ENCODE data around the gene ATF5.

ATF5 gene

DNA sequence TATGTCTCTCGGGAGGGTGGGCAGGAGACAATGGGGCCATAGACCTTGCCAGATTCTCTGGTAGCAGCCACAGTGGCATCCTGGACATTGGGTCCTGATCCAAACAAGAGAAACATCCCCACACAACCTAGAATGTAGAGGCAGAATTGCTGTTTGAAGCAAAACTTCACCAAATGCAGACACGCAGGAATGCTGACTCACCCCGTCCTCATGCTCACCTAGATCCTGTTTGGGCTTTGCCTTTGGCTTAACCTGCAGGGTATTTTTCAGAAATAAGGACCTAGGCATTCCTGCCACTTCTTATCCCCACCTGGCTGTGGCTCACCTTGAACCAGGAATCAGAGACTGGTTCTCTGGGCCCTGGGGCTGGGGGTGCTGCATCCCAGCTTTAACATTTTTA lies 44.2 kb upstream of the ATF5 start:
- H2AK5ac ChIP-seq (ENCODE audit: low read length): no peak overlapping the region
- peak in 1 of 2 donors; percentile 36 for DNase-seq
- H4K91ac ChIP-seq (ENCODE audit: low read depth, low read length): no peak overlapping the region
- no peak overlapping the region for H3K4ac ChIP-seq (ENCODE audit: low read depth, low read length)
- H3K14ac ChIP-seq (ENCODE audit: low read length): no peak overlapping the region
- no peak overlapping the region for H3K18ac ChIP-seq (ENCODE audit: low read length)
- H3K9ac ChIP-seq (ENCODE audit: low read length): no peak overlapping the region
- peaks cover 12% of the 10 kb centered on the region for H3K9me3 ChIP-seq (ENCODE audit: insufficient read depth, low read depth, low read length)
- no peak overlapping the region for H4K12ac ChIP-seq (ENCODE audit: low read depth, low read length)
- H2AFZ ChIP-seq (ENCODE audit: insufficient read depth, low read length, poor library complexity): no peak overlapping the region
- no peak overlapping the region for H4K8ac ChIP-seq (ENCODE audit: low read depth, low read length)
- H3K36me3 ChIP-seq (ENCODE audit: control insufficient read depth in 1 of 2, insufficient read depth in 2 of 2, low read length in 2 of 2): peaks cover 56 to 58% of the 10 kb centered on the region in 2 experiments
- no peak overlapping the region for H3K23ac ChIP-seq (ENCODE audit: low read length)
- no peak overlapping the region for H2BK120ac ChIP-seq (ENCODE audit: insufficient read depth, low read length, poor library complexity)
- no peaks in the 10 kb centered on the region for H3K79me1 ChIP-seq (ENCODE audit: low read length)
- no peaks in the 10 kb centered on the region for H3K79me2 ChIP-seq (ENCODE audit: control insufficient read depth, insufficient read depth, low read length, poor library complexity)
- H3K27ac ChIP-seq (ENCODE audit: low read depth, low read length): peak overlapping the region; percentile 4
- no CpG with 5 or more reads among the region's 3 CpGs for WGBS (ENCODE audit: extremely low coverage, insufficient coverage, insufficient read length)
- H3K4me2 ChIP-seq (ENCODE audit: low read length): no peak overlapping the region
- no peak overlapping the region for H2BK12ac ChIP-seq (ENCODE audit: low read length)
- H3K4me3 ChIP-seq (ENCODE audit: low read depth, low read length): no peak overlapping the region
- H2BK5ac ChIP-seq (ENCODE audit: low read depth, low read length, poor library complexity): no peak overlapping the region
- no peaks in the 10 kb centered on the region for H3K27me3 ChIP-seq (ENCODE audit: insufficient read depth, low read length)
- H3K4me1 ChIP-seq (ENCODE audit: control insufficient read depth in 1 of 2, insufficient read depth in 2 of 2, low read length in 2 of 2): no peaks in the 10 kb centered on the region

- no peak overlapping the region for H3K14ac ChIP-seq (ENCODE audit: low read length)
- no peak overlapping the region for H2BK5ac ChIP-seq (ENCODE audit: low read depth, low read length, poor library complexity)
- H3K4ac ChIP-seq (ENCODE audit: low read depth, low read length): no peak overlapping the region
- no peak overlapping the region for H2BK12ac ChIP-seq (ENCODE audit: low read length)
- no peak overlapping the region for H4K12ac ChIP-seq (ENCODE audit: low read depth, low read length)
- H2AFZ ChIP-seq (ENCODE audit: insufficient read depth, low read length, poor library complexity): no peak overlapping the region
- H3K36me3 ChIP-seq (ENCODE audit: control insufficient read depth in 1 of 2, insufficient read depth in 2 of 2, low read length in 2 of 2): peaks cover 34 to 37% of the 10 kb centered on the region in 2 experiments
- no peaks in the 10 kb centered on the region for H3K27me3 ChIP-seq (ENCODE audit: insufficient read depth, low read length)
- peaks cover 3 to 8% of the 10 kb centered on the region in 2 experiments for H3K4me1 ChIP-seq (ENCODE audit: control insufficient read depth in 1 of 2, insufficient read depth in 2 of 2, low read length in 2 of 2)
- H3K79me2 ChIP-seq (ENCODE audit: control insufficient read depth, insufficient read depth, low read length, poor library complexity): no peaks in the 10 kb centered on the region
- H3K23ac ChIP-seq (ENCODE audit: low read length): no peak overlapping the region
- H2AK5ac ChIP-seq (ENCODE audit: low read length): no peak overlapping the region
- no peak overlapping the region for H4K8ac ChIP-seq (ENCODE audit: low read depth, low read length)
- H3K79me1 ChIP-seq (ENCODE audit: low read length): no peaks in the 10 kb centered on the region
- no peak overlapping the region for H3K18ac ChIP-seq (ENCODE audit: low read length)
- no peak overlapping the region for H3K4me2 ChIP-seq (ENCODE audit: low read length)
- DNase-seq: no peak
- no peak overlapping the region for H4K91ac ChIP-seq (ENCODE audit: low read depth, low read length)
- WGBS (ENCODE audit: extremely low coverage, insufficient coverage, insufficient read length): no CpG with 5 or more reads among the region's 23 CpGs
- peaks cover 16% of the 10 kb centered on the region for H3K9me3 ChIP-seq (ENCODE audit: insufficient read depth, low read depth, low read length)
- H3K9ac ChIP-seq (ENCODE audit: low read length): no peak overlapping the region
- no peak overlapping the region for H3K27ac ChIP-seq (ENCODE audit: low read depth, low read length)
- no peak overlapping the region for H2BK120ac ChIP-seq (ENCODE audit: insufficient read depth, low read length, poor library complexity)
- H3K4me3 ChIP-seq (ENCODE audit: low read depth, low read length): no peak overlapping the region
Measured at GRCh38 chr19:49887037-49887664, 41.9 kb upstream of the ATF5 start.

DNA sequence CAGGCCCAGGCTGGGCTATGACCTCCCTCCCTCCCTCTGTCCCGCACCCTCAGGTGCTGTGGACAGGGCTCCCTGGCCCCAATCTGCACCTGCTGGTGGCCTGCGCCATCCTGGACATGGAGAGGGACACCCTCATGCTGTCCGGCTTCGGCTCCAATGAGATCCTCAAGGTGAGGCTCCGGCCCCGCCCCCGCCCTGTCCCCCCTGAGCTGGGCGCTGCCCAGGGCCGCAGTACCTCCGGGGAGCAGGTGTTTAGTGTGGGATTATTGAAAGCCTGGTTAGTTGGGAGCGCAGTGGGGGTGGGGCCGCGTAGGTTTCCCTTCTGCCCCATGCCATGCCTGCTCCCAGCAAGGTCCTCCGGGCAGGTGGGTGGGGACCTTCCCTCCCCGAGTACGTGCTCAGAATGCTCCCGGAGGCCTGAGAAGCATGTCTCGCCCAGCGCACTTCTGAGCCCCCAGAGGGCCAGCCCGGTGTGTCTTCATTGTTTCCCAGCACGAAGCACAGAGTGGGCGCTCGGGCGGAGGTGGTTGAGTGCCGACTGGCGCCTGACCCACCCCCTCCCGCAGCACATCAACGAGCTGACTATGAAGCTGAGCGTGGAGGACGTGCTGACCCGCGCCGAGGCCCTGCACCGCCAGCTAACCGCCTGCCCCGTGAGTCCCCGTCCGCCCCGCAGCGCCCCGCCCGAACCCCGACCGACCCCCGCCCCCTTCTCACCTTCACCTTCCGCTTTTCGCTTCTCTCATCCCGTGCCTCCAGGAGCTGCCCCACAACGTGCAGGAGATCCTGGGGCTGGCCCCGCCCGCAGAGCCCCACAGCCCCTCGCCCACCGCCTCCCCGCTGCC lies 41.1 kb upstream of the ATF5 start:
- H3K9me3 ChIP-seq (ENCODE audit: insufficient read depth, low read depth, low read length): peaks cover 17% of the 10 kb centered on the region
- no peak overlapping the region for H3K4me2 ChIP-seq (ENCODE audit: low read length)
- no peak overlapping the region for H2BK12ac ChIP-seq (ENCODE audit: low read length)
- H4K8ac ChIP-seq (ENCODE audit: low read depth, low read length): no peak overlapping the region
- H3K27ac ChIP-seq (ENCODE audit: low read depth, low read length): no peak overlapping the region
- H4K12ac ChIP-seq (ENCODE audit: low read depth, low read length): no peak overlapping the region
- no peak overlapping the region for H3K9ac ChIP-seq (ENCODE audit: low read length)
- H4K91ac ChIP-seq (ENCODE audit: low read depth, low read length): no peak overlapping the region
- H3K23ac ChIP-seq (ENCODE audit: low read length): no peak overlapping the region
- H2AK5ac ChIP-seq (ENCODE audit: low read length): no peak overlapping the region
- H2AFZ ChIP-seq (ENCODE audit: insufficient read depth, low read length, poor library complexity): no peak overlapping the region
- WGBS (ENCODE audit: extremely low coverage, insufficient coverage, insufficient read length): 100% methylated on average over 2 of the region's 54 CpGs
- no peak overlapping the region for H3K4me3 ChIP-seq (ENCODE audit: low read depth, low read length)
- no peak for DNase-seq
- H3K79me1 ChIP-seq (ENCODE audit: low read length): no peaks in the 10 kb centered on the region
- no peaks in the 10 kb centered on the region for H3K27me3 ChIP-seq (ENCODE audit: insufficient read depth, low read length)
- H2BK120ac ChIP-seq (ENCODE audit: insufficient read depth, low read length, poor library complexity): no peak overlapping the region
- H3K79me2 ChIP-seq (ENCODE audit: control insufficient read depth, insufficient read depth, low read length, poor library complexity): no peaks in the 10 kb centered on the region
- H3K4ac ChIP-seq (ENCODE audit: low read depth, low read length): no peak overlapping the region
- no peak overlapping the region for H3K14ac ChIP-seq (ENCODE audit: low read length)
- H2BK5ac ChIP-seq (ENCODE audit: low read depth, low read length, poor library complexity): no peak overlapping the region
- peaks cover 3 to 8% of the 10 kb centered on the region in 2 experiments for H3K4me1 ChIP-seq (ENCODE audit: control insufficient read depth in 1 of 2, insufficient read depth in 2 of 2, low read length in 2 of 2)
- H3K36me3 ChIP-seq (ENCODE audit: control insufficient read depth in 1 of 2, insufficient read depth in 2 of 2, low read length in 2 of 2): peaks cover 27 to 29% of the 10 kb centered on the region in 2 experiments
- no peak overlapping the region for H3K18ac ChIP-seq (ENCODE audit: low read length)

DNA sequence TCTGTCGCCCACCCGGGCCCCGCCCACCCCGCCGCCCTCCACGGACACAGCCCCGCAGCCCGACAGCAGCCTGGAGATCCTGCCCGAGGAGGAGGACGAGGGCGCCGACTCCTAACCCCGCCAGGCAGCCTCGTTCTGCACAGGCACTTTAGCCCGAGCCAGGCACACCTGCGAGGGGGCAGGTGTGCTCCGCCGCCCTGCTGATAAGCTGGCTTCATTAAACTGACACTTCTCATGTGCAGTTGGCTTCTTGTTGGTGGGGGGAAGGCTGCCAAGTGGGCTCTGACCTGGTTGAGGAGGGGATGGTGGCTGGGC lies 40.5 kb upstream of the ATF5 start:
- H3K18ac ChIP-seq (ENCODE audit: low read length): no peak overlapping the region
- no peak for DNase-seq

More for the DNA sequence above, 40.5 kb upstream of the ATF5 start:
- Histone ChIP-seq H3K4ac (ENCODE audit: low read depth, low read length) (no peak overlapping the region), H3K14ac (ENCODE audit: low read length) (no peak overlapping the region), H3K4me2 (ENCODE audit: low read length) (no peak overlapping the region), H3K79me1 (ENCODE audit: low read length) (no peaks in the 10 kb centered on the region), H2AFZ (ENCODE audit: insufficient read depth, low read length, poor library complexity) (no peak overlapping the region), H3K4me1 (ENCODE audit: control insufficient read depth in 1 of 2, insufficient read depth in 2 of 2, low read length in 2 of 2) (peaks cover 3 to 8% of the 10 kb centered on the region in 2 experiments), H3K79me2 (ENCODE audit: control insufficient read depth, insufficient read depth, low read length, poor library complexity) (no peaks in the 10 kb centered on the region), H4K12ac (ENCODE audit: low read depth, low read length) (no peak overlapping the region), H3K27me3 (ENCODE audit: insufficient read depth, low read length) (no peaks in the 10 kb centered on the region), H3K27ac (ENCODE audit: low read depth, low read length) (no peak overlapping the region), H3K36me3 (ENCODE audit: control insufficient read depth in 1 of 2, insufficient read depth in 2 of 2, low read length in 2 of 2) (peaks cover 21 to 24% of the 10 kb centered on the region in 2 experiments), H3K4me3 (ENCODE audit: low read depth, low read length) (no peak overlapping the region), H4K91ac (ENCODE audit: low read depth, low read length) (no peak overlapping the region), H2BK12ac (ENCODE audit: low read length) (no peak overlapping the region), H3K23ac (ENCODE audit: low read length) (no peak overlapping the region), H3K9me3 (ENCODE audit: insufficient read depth, low read depth, low read length) (peaks cover 13% of the 10 kb centered on the region), H2BK120ac (ENCODE audit: insufficient read depth, low read length, poor library complexity) (no peak overlapping the region), H2AK5ac (ENCODE audit: low read length) (no peak overlapping the region), H4K8ac (ENCODE audit: low read depth, low read length) (no peak overlapping the region), H3K9ac (ENCODE audit: low read length) (no peak overlapping the region), H2BK5ac (ENCODE audit: low read depth, low read length, poor library complexity) (no peak overlapping the region)
- WGBS (ENCODE audit: extremely low coverage, insufficient coverage, insufficient read length): no CpG with 5 or more reads among the region's 18 CpGs

Data from trophoblast cell (in vitro differentiated cells and primary cell).